ENCODE data around the gene PEX26. TPM values are rescaled to one million over a fixed set of nuclear protein-coding genes. Genes with fewer than 3 reads are reported as not detected.

The PEX26 gene
- total and polyA plus RNA-seq, 2 experiments from 2014 or later = 4.0 to 48.9 TPM

DNA sequence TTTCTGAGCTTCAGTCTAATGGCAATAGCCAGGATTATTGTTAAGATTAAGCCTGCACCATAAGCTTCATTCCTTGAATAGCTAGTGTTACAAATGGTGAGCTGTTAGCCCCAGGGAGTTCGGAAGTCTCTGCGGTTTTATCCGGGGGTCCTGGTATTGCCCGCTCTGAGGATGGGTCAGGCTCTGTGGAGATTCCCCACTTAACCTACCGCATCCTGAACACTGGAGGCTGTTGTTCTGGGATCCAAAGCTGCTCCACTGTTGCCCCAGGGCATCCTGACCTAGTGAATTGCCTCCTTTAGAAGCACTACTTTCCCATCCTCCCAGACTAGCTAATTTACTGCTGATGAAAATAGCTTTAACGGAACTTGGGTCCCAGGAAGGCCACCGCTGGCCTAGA is 14.5 kb upstream of the PEX26 start:
- Mint-ChIP-seq H3K4me3 (no peak overlapping the region), H3K27me3 (ENCODE audit: insufficient read depth, low read depth, poor library complexity) (peaks cover 8% of the 10 kb centered on the region), H3K4me1 (peaks cover 5% of the 10 kb centered on the region; the same call in 1 of the 3 replicates), H3K36me3 (ENCODE audit: low read depth) (no peaks in the 10 kb centered on the region), H3K27ac (no peak overlapping the region), H3K9me3 (no peaks in the 10 kb centered on the region)
- Histone ChIP-seq H3K4me1 (ENCODE audit: insufficient read depth) (no peaks in the 10 kb centered on the region), H3K79me2 (replicated peaks; ENCODE audit: insufficient read depth) (no peaks in the 10 kb centered on the region), H3K27me3 (ENCODE audit: insufficient read depth) (no peaks in the 10 kb centered on the region), H3F3A (replicated peaks; ENCODE audit: low read depth) (no peaks in the 10 kb centered on the region), H3K9me2 (ENCODE audit: insufficient read depth) (no peaks in the 10 kb centered on the region), H2AFZ (no peak overlapping the region; the same call in 1 of the 2 replicates), H3K4me3 (no peak overlapping the region), H3K36me3 (ENCODE audit: insufficient read depth) (no peaks in the 10 kb centered on the region), H4K20me1 (replicated peaks; ENCODE audit: insufficient read depth) (no peaks in the 10 kb centered on the region), H3K27ac (ENCODE audit: low read depth) (no peak overlapping the region), H3K4me2 (no peak overlapping the region)
- TF ChIP-seq NANOG (IDR thresholded peaks at IDR 0.05; ENCODE audit: borderline replicate concordance) = no peak
- TF ChIP-seq, protein P1, sequence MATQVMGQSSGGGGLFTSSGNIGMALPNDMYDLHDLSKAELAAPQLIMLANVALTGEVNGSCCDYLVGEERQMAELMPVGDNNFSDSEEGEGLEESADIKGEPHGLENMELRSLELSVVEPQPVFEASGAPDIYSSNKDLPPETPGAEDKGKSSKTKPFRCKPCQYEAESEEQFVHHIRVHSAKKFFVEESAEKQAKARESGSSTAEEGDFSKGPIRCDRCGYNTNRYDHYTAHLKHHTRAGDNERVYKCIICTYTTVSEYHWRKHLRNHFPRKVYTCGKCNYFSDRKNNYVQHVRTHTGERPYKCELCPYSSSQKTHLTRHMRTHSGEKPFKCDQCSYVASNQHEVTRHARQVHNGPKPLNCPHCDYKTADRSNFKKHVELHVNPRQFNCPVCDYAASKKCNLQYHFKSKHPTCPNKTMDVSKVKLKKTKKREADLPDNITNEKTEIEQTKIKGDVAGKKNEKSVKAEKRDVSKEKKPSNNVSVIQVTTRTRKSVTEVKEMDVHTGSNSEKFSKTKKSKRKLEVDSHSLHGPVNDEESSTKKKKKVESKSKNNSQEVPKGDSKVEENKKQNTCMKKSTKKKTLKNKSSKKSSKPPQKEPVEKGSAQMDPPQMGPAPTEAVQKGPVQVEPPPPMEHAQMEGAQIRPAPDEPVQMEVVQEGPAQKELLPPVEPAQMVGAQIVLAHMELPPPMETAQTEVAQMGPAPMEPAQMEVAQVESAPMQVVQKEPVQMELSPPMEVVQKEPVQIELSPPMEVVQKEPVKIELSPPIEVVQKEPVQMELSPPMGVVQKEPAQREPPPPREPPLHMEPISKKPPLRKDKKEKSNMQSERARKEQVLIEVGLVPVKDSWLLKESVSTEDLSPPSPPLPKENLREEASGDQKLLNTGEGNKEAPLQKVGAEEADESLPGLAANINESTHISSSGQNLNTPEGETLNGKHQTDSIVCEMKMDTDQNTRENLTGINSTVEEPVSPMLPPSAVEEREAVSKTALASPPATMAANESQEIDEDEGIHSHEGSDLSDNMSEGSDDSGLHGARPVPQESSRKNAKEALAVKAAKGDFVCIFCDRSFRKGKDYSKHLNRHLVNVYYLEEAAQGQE (IDR thresholded peaks at IDR 0.05; ENCODE audit: unreplicated experiment) = no peak
- TF ChIP-seq STAT1 (IDR thresholded peaks at IDR 0.05; ENCODE audit: unreplicated experiment) = no peak
- no peak for TF ChIP-seq JUNB (IDR thresholded peaks at IDR 0.05; ENCODE audit: unreplicated experiment)
- TF ChIP-seq POLR2AphosphoS5 (IDR thresholded peaks at IDR 0.05; ENCODE audit: low read depth) = no peak
- TF ChIP-seq, protein P2, sequence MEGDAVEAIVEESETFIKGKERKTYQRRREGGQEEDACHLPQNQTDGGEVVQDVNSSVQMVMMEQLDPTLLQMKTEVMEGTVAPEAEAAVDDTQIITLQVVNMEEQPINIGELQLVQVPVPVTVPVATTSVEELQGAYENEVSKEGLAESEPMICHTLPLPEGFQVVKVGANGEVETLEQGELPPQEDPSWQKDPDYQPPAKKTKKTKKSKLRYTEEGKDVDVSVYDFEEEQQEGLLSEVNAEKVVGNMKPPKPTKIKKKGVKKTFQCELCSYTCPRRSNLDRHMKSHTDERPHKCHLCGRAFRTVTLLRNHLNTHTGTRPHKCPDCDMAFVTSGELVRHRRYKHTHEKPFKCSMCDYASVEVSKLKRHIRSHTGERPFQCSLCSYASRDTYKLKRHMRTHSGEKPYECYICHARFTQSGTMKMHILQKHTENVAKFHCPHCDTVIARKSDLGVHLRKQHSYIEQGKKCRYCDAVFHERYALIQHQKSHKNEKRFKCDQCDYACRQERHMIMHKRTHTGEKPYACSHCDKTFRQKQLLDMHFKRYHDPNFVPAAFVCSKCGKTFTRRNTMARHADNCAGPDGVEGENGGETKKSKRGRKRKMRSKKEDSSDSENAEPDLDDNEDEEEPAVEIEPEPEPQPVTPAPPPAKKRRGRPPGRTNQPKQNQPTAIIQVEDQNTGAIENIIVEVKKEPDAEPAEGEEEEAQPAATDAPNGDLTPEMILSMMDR (conservative IDR thresholded peaks at IDR 0.05; ENCODE audit: low read depth in 2 of 2) = no peak
- no peak for TF ChIP-seq CREB1 (CRISPR knock-in tag; IDR thresholded peaks at IDR 0.05; ENCODE audit: low read depth)
- TF ChIP-seq ZNF114 (CRISPR knock-in tag; IDR thresholded peaks at IDR 0.05) = no peak
- no peak for TF ChIP-seq EZH2phosphoT487 (IDR thresholded peaks at IDR 0.05; ENCODE audit: unreplicated experiment)
- TF ChIP-seq EZH2 (IDR thresholded peaks at IDR 0.05; ENCODE audit: low read depth, unreplicated experiment) = no peak
- TF ChIP-seq, protein P3, sequence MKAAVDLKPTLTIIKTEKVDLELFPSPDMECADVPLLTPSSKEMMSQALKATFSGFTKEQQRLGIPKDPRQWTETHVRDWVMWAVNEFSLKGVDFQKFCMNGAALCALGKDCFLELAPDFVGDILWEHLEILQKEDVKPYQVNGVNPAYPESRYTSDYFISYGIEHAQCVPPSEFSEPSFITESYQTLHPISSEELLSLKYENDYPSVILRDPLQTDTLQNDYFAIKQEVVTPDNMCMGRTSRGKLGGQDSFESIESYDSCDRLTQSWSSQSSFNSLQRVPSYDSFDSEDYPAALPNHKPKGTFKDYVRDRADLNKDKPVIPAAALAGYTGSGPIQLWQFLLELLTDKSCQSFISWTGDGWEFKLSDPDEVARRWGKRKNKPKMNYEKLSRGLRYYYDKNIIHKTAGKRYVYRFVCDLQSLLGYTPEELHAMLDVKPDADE (IDR thresholded peaks at IDR 0.05) = no peak
- TF ChIP-seq ZNF331 (CRISPR knock-in tag; IDR thresholded peaks at IDR 0.05; ENCODE audit: low read depth) = no peak
- TF ChIP-seq, protein P4, sequence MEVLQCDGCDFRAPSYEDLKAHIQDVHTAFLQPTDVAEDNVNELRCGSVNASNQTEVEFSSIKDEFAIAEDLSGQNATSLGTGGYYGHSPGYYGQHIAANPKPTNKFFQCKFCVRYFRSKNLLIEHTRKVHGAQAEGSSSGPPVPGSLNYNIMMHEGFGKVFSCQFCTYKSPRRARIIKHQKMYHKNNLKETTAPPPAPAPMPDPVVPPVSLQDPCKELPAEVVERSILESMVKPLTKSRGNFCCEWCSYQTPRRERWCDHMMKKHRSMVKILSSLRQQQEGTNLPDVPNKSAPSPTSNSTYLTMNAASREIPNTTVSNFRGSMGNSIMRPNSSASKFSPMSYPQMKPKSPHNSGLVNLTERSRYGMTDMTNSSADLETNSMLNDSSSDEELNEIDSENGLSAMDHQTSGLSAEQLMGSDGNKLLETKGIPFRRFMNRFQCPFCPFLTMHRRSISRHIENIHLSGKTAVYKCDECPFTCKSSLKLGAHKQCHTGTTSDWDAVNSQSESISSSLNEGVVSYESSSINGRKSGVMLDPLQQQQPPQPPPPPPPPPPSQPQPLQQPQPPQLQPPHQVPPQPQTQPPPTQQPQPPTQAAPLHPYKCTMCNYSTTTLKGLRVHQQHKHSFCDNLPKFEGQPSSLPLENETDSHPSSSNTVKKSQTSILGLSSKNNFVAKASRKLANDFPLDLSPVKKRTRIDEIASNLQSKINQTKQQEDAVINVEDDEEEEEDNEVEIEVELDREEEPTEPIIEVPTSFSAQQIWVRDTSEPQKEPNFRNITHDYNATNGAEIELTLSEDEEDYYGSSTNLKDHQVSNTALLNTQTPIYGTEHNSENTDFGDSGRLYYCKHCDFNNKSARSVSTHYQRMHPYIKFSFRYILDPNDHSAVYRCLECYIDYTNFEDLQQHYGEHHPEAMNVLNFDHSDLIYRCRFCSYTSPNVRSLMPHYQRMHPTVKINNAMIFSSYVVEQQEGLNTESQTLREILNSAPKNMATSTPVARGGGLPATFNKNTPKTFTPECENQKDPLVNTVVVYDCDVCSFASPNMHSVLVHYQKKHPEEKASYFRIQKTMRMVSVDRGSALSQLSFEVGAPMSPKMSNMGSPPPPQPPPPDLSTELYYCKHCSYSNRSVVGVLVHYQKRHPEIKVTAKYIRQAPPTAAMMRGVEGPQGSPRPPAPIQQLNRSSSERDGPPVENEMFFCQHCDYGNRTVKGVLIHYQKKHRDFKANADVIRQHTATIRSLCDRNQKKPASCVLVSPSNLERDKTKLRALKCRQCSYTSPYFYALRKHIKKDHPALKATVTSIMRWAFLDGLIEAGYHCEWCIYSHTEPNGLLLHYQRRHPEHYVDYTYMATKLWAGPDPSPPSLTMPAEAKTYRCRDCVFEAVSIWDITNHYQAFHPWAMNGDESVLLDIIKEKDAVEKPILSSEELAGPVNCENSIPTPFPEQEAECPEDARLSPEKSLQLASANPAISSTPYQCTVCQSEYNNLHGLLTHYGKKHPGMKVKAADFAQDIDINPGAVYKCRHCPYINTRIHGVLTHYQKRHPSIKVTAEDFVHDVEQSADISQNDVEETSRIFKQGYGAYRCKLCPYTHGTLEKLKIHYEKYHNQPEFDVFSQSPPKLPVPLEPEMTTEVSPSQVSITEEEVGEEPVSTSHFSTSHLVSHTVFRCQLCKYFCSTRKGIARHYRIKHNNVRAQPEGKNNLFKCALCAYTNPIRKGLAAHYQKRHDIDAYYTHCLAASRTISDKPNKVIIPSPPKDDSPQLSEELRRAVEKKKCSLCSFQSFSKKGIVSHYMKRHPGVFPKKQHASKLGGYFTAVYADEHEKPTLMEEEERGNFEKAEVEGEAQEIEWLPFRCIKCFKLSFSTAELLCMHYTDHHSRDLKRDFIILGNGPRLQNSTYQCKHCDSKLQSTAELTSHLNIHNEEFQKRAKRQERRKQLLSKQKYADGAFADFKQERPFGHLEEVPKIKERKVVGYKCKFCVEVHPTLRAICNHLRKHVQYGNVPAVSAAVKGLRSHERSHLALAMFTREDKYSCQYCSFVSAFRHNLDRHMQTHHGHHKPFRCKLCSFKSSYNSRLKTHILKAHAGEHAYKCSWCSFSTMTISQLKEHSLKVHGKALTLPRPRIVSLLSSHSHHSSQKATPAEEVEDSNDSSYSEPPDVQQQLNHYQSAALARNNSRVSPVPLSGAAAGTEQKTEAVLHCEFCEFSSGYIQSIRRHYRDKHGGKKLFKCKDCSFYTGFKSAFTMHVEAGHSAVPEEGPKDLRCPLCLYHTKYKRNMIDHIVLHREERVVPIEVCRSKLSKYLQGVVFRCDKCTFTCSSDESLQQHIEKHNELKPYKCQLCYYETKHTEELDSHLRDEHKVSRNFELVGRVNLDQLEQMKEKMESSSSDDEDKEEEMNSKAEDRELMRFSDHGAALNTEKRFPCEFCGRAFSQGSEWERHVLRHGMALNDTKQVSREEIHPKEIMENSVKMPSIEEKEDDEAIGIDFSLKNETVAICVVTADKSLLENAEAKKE (CRISPR knock-in tag; IDR thresholded peaks at IDR 0.05) = no peak
- ATAC-seq = no peak
- DNase-seq (ENCODE audit: low spot score) = no peak

Measured in GM23338 (cell line).